K562 (cell line): ENCODE measurements around the gene ZBTB43.

Experiments used
- CHD4 ChIP-seq: fragments of 200-600 bp; sonication (generic); IDR thresholded peaks from 3 replicates; pipeline ENCODE4 v1.6.1; 2012; ENCODE audit warnings: low read depth, mild to moderate bottlenecking, mixed read lengths, low read length, inconsistent platforms; ENCODE audit not compliant: insufficient read depth, insufficient replicate concordance, poor library complexity, severe bottlenecking
- CTCF ChIP-seq, 3 experiments: IDR thresholded peaks in 2 of 3; conservative IDR thresholded peaks in 1 of 3; 2 replicates each; pipeline ENCODE4 v1.5.1; 2011 to 2012; ENCODE audit warnings: low read length in 3 of 3, mild to moderate bottlenecking in 3 of 3, control low read depth in 2 of 3, improper control_type of control experiment in 1 of 3, inconsistent platforms in 1 of 3, low read depth in 1 of 3, mixed read lengths in 1 of 3, moderate library complexity in 1 of 3; ENCODE audit not compliant: insufficient read depth in 2 of 3
- EGR1 ChIP-seq: fragments of 450-650 bp; conservative IDR thresholded peaks from 2 replicates; pipeline ENCODE4 v1.6.1; 2017; ENCODE audit warnings: mild to moderate bottlenecking
- MECOM ChIP-seq: fragments of 250-450 bp; sonication (Bioruptor Pico); IDR thresholded peaks from 2 replicates; pipeline ENCODE4 v1.8.0; 2022; ENCODE audit warnings: inconsistent platforms
- MED1 ChIP-seq: sonication (generic); formaldehyde crosslinking; IDR thresholded peaks from 2 replicates; pipeline ENCODE4 v1.8.1; 2023; ENCODE audit warnings: missing genetic modification reagents, borderline replicate concordance
- SMAD3 ChIP-seq: fragments of 450-650 bp; formaldehyde crosslinking; conservative IDR thresholded peaks from 2 replicates; pipeline ENCODE4 v1.4.0; 2020; ENCODE audit warnings: mild to moderate bottlenecking
- XRCC3 ChIP-seq: fragments of 450-650 bp; IDR thresholded peaks from 2 replicates; pipeline ENCODE4 v1.6.1; 2017; ENCODE audit warnings: mild to moderate bottlenecking, moderate library complexity
- ZKSCAN8 ChIP-seq: fragments of 200-800 bp; sonication (Bioruptor generic); IDR thresholded peaks from 2 replicates; pipeline ENCODE4 v1.6.1; 2016; ENCODE audit warnings: missing genetic modification characterization, missing compliant biosample characterization
- TF ChIP-seq, protein P1 (sequence below): fragments of 450-650 bp; IDR thresholded peaks from 2 replicates; pipeline ENCODE4 v1.6.1; 2017; ENCODE audit warnings: mild to moderate bottlenecking, moderate library complexity

- TF ChIP-seq, protein P1, sequence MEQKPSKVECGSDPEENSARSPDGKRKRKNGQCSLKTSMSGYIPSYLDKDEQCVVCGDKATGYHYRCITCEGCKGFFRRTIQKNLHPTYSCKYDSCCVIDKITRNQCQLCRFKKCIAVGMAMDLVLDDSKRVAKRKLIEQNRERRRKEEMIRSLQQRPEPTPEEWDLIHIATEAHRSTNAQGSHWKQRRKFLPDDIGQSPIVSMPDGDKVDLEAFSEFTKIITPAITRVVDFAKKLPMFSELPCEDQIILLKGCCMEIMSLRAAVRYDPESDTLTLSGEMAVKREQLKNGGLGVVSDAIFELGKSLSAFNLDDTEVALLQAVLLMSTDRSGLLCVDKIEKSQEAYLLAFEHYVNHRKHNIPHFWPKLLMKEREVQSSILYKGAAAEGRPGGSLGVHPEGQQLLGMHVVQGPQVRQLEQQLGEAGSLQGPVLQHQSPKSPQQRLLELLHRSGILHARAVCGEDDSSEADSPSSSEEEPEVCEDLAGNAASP: no peak
- TF ChIP-seq MED1 (CRISPR knock-in tag) (no peak), ZKSCAN8 (CRISPR knock-in tag) (no peak), XRCC3 (no peak), CTCF (IDR thresholded peaks at IDR 0.05 in 2 of 3, conservative IDR thresholded peaks at IDR 0.05 in 1 of 3; ENCODE audit: insufficient read depth in 2 of 3, low read depth in 1 of 3, low read length in 3 of 3) (no peak), MECOM (CRISPR knock-in tag) (no peak), SMAD3 (CRISPR knock-in tag) (no peak), CHD4 (no peak), EGR1 (no peak)
These were observed 47.3 kb downstream of the ZBTB43 start for GRCh38 chr9:126852086-126852688.
